ENCODE results near the gene GANAB. TPM values are rescaled to one million over a fixed set of nuclear protein-coding genes. Genes with fewer than 3 reads are reported as not detected.

The GANAB gene
- total and polyA plus RNA-seq, 2 of the 4 experiments (the other 2 are of a cell fraction) = 209 to 344 TPM

- Histone ChIP-seq H3K56ac (ENCODE audit: extremely low read depth, insufficient read depth, low read length) (no peak overlapping the region), H3K4me1 (ENCODE audit: control insufficient read depth, insufficient read depth, low read length) (peaks cover 8% of the 10 kb centered on the region), H3K27ac (ENCODE audit: insufficient read depth, low read length) (no peak overlapping the region), H2AK9ac (replicated peaks; ENCODE audit: low read depth, low read length, poor library complexity) (no peak overlapping the region), H2AFZ (replicated peaks; ENCODE audit: low read length, poor library complexity) (no peak overlapping the region), H3K14ac (replicated peaks; ENCODE audit: low read depth, low read length) (no peak overlapping the region), H4K91ac (ENCODE audit: insufficient read depth, low read depth, low read length) (no peak overlapping the region), H4K8ac (ENCODE audit: low read depth in 2 of 2, low read length in 2 of 2) (no peak overlapping the region), H3K23ac (ENCODE audit: low read depth, low read length) (no peak overlapping the region), H2BK15ac (ENCODE audit: low read depth, low read length) (no peak overlapping the region), H3K79me1 (ENCODE audit: low read depth in 1 of 2, low read length in 2 of 2) (peaks cover 6 to 57% of the 10 kb centered on the region in 2 experiments), H3K9me1 (ENCODE audit: insufficient read depth, low read length) (0 out of 2 replicates have a peak, but pooled peaks cover 7% of the 10 kb centered on the region), H2BK20ac (ENCODE audit: low read depth, low read length) (no peak overlapping the region), H4K5ac (ENCODE audit: low read depth, low read length) (no peak overlapping the region), H3K9ac (ENCODE audit: low read depth, low read length) (no peak overlapping the region), H2BK120ac (ENCODE audit: low read depth, low read length) (no peak overlapping the region), H3K9me3 (ENCODE audit: control insufficient read depth, insufficient read depth, low read length) (no peaks in the 10 kb centered on the region), H3K4ac (ENCODE audit: low read depth, low read length) (no peak overlapping the region), H2BK5ac (ENCODE audit: low read depth, low read length, poor library complexity, severe bottlenecking) (no peak overlapping the region), H4K20me1 (ENCODE audit: insufficient read depth, low read length) (peaks cover 17% of the 10 kb centered on the region), H3K4me3 (ENCODE audit: insufficient read depth, low read depth, low read length) (no peak overlapping the region), H3K18ac (ENCODE audit: low read depth, low read length) (no peak overlapping the region), H3K27me3 (ENCODE audit: control insufficient read depth, insufficient read depth, low read length) (no peaks in the 10 kb centered on the region), H3K4me2 (ENCODE audit: low read depth, low read length) (no peak overlapping the region), H3K36me3 (ENCODE audit: control insufficient read depth, insufficient read depth, low read length) (peaks cover 32% of the 10 kb centered on the region), H2AK5ac (ENCODE audit: low read depth, low read length) (no peak overlapping the region)
- in situ Hi-C loops (cut with MboI; ENCODE audit: low sequenced_read_pairs) (no loop called here), dilution Hi-C loops (cut with HindIII; ENCODE audit: low sequenced_read_pairs, unreplicated experiment) (no loop called here), intact Hi-C loops (cut with micrococcal nuclease) (no loop called here)
- DNase-seq = no peak
- no peak for TF ChIP-seq POLR2A (IDR thresholded peaks at IDR 0.05; ENCODE audit: low read depth, low read length)
- TF ChIP-seq FOS (IDR thresholded peaks at IDR 0.05; ENCODE audit: low read depth, low read length) = no peak
- TF ChIP-seq NFE2L2 (IDR thresholded peaks at IDR 0.05; ENCODE audit: low read depth, low read length) = no peak
- no peak for TF ChIP-seq CTCF (conservative IDR thresholded peaks at IDR 0.05; ENCODE audit: low read depth, low read length)
- TF ChIP-seq MAFK (IDR thresholded peaks at IDR 0.05; ENCODE audit: low read depth, low read length) = no peak
- no peak for TF ChIP-seq RFX5 (IDR thresholded peaks at IDR 0.05; ENCODE audit: low read depth, low read length)
- no peak for TF ChIP-seq CEBPB (IDR thresholded peaks at IDR 0.05; ENCODE audit: low read depth, low read length)
- TF ChIP-seq MXI1 (IDR thresholded peaks at IDR 0.05; ENCODE audit: borderline replicate concordance, low read depth, low read length) = no peak
- no peak for TF ChIP-seq ELK1 (IDR thresholded peaks at IDR 0.05; ENCODE audit: borderline replicate concordance, low read depth, low read length)
- TF ChIP-seq USF2 (IDR thresholded peaks at IDR 0.05; ENCODE audit: low read depth, low read length) = no peak
- no peak for TF ChIP-seq RCOR1 (IDR thresholded peaks at IDR 0.05; ENCODE audit: insufficient replicate concordance, low read length)
- no peak for TF ChIP-seq BHLHE40 (IDR thresholded peaks at IDR 0.05; ENCODE audit: low read depth, low read length)
- no peak for TF ChIP-seq CHD1 (IDR thresholded peaks at IDR 0.05; ENCODE audit: low read depth, low read length)
- TF ChIP-seq RAD21 (IDR thresholded peaks at IDR 0.05; ENCODE audit: low read length) = no peak
- no peak for TF ChIP-seq MAZ (IDR thresholded peaks at IDR 0.05; ENCODE audit: borderline replicate concordance, low read depth, low read length)
- TF ChIP-seq SMC3 (IDR thresholded peaks at IDR 0.05; ENCODE audit: low read depth, low read length) = no peak
- POLR2A ChIA-PET (ENCODE audit: unreplicated experiment) = no interaction called here
- no peak for ATAC-seq (ENCODE audit: low read depth)
- CTCF ChIA-PET = no interaction called here
- 95% methylated on average over 18 of the region's 24 CpGs; no CpG with 5 or more reads in 1 of the 2 experiments for WGBS, 2 experiments (ENCODE audit: extremely low coverage in 2 of 2, insufficient read length in 1 of 2)
- no TSS peak for BruUV-seq (replicated peaks)
Measured at GRCh38 chr11:62648185-62648966, 2.0 kb upstream of the GANAB start.
